CD4-positive, alpha-beta T cell treated with Interleukin-17A for 1 hour (primary cell): Measurements from ENCODE around the gene ODAD3.
"Not testable (repeated sequence)": the region's sequence is repeated elsewhere in the genome, so short reads cannot be mapped to it uniquely, and the experiment has no call there.

ENCODE experiments used
- DNase-seq: peaks from one replicate; pipeline ENCODE4 v3.0.0-alpha.2; 2020

The ODAD3 gene

DNA sequence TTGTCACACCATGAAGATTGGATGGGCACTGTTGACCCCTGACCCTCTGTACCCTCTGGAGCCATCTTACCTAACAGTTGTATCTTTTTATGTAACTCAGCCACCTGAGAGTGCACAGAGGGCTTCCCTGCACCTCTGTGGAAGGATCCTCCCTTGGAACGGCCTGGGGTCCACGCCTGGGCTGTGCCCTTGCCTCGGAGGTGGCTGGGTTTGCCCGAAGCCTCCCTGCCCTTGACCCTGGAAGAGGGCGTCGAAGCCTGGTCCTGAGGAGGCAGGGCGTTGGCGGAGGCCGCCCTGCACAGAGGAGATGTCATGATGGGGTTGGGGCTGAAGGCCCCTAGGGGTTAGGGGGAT lies 241 bp downstream of the ODAD3 start:
- DNase-seq, result no peak

DNA sequence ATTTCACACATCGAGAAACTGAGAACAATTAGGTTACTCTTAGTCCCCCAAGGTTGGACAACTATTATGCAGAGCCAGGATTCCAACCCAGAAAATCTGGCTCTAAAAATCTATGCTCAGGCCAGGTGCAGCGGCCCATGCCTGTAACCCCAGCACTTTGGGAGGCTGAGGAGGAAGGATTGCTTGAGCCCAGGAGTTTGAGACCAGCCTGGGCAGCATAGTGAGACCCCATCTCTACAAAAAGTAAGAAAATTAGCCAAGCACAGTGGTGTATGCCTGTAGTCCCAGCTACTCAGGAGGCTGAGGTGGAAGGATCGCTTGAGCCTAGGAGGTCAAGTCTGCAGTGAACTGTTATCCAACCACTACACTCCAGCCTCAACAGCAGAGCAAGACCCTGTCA lies 1.4 kb downstream of the ODAD3 start:
- DNase-seq, result not testable (repeated sequence)

DNA sequence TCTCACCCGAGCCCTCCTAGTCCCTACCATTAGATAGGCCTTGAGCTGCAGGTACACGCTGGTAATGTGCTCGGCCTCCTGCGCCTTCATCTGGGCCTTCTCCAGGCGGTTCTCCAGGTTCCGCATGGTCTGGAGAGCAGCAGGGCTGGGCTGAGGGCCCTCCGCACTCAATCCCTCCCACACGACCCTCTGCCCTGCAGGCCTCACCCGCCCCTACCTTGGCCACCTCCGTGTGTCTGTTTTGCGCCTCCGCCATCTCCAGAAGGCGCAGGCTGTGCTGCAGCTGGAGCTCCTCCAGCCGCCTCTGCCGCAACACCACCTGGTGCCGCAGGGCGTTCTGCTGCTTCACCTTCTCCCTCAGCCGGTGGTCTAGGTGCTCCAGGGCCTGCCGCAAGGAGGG lies 8.3 kb downstream of the ODAD3 start:
- DNase-seq, result no peak

DNA sequence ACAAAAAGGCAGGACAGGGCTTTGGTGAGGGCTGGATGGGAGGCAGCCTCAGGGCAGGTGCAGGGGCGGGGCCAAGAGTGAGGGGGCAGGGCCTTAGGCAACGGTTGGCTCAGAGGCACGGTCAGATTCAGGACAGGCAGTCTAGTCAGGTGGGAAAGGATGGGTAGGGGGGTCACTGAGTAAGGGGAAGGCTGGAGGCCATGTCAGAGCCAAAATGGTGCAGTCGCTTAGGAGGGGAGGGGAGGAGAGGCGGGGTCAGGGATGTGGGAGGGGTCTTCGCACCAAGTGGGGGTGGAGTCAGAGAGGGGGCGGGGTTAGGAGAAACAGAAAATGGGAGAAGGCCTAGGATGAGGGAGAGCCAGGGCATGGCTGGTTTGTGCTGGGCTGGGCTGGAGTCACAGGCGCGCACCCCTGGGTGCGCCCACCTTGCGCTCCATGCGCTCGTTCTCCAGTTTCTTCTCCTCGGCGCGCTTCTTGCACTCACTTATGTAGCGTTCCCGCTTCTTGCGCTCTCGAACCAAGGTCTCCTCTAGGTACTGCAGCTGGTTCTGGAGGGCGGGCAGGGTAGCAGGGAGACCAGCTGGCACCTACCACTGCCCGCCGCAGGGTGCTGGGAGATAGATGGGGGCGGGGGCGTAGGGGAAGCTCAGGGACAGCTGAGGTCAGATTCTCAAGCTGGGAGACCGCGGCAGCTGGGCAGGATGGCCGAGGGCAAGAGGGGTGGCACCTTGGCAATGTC lies 9.0 kb downstream of the ODAD3 start:
- DNase-seq, result no peak

DNA sequence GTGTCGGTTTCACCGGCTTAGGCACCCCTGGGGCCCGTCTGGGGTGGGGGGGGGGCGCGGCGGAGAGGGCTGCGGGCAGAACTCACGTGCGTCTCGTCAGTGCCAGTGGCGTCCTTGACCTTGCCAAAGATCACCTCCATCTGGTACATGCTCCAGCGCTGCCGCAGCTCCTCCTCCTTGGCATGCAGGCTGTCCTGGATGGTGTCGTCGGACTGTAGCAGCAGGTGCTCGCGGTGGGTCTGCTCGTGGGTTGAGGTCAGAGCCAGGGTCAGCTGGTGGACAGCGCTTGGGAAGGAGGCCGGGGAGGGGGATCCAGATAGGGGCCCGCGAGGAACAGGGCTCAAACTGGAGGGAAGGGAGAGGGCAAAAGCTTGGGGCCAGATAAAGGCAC lies 11.1 kb downstream of the ODAD3 start:
- no peak for DNase-seq

DNA sequence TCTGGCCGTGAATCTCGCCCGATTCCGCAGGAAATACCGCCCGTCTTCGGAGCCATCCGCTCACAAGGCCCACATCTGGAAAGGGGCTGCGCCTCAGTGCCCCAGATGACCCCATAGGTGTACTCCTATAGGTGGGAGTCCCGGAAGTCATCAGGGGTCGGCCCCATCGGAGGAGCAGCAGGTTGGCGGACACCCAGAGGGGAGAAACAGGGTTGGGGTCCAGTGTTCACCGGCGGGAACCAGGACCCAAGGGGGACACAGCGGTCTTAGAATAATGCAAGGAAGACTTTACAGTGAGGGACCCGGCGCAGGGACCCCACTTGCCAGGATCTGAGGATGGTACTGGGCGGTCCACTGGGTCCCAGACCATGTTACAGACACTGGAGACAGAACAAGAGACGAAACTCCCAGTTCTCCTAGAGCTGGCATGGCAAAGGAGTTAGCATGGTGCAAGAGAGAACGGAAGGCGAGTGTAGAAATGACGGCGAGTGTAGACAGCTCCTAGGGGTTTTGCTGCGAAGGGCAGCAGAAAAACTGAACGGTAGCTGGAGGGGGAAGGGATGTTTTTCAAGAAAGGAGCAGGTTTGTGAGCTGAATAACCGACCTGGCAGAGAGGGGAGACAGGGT lies 11.6 kb downstream of the ODAD3 start:
- no peak for DNase-seq

DNA sequence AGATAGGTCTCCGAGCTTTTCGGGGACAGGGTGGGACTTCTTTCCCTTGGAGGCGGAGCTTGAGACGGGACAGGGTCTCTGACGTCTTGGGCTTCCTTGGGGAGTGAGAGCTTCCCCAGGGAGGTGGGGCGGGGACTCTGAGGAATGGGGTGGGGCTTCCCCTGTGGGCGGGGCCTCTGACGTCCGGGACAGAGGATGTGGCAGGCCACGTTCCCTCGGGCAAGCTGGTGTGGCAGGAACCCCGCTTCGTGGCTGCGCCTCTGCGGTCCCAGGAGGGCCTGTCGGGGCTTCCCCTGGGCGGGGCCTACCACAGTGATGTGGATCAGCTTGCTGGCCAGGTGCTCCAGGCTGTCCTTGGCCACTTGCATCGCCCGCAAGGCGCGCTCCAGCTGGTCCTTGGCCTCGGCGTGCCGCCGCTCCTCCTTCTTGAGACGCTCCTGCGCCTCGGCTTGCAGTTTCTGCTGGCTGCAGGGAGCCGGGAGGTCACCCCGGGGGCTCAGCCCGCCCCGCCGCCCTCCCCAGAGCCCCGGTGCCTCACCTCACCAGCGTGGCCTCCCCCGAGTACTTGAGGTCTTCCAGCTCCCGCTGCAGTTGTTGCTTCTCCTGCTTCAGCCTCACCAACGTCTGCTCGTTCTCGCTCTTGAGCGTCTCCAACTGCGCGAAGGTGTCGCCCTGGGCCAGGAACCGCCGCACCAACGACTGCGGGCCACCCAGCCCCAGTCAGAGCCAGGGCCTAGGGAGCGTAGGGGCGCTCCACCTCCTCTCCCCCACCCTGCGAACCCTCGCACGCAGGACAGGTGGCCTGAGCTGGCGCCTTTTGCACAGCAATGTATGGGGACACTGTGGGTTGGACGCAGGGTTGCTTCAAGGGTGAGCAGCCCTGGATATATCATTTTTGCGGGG lies 12.5 kb downstream of the ODAD3 start:
- peak; percentile 83 for DNase-seq

DNA sequence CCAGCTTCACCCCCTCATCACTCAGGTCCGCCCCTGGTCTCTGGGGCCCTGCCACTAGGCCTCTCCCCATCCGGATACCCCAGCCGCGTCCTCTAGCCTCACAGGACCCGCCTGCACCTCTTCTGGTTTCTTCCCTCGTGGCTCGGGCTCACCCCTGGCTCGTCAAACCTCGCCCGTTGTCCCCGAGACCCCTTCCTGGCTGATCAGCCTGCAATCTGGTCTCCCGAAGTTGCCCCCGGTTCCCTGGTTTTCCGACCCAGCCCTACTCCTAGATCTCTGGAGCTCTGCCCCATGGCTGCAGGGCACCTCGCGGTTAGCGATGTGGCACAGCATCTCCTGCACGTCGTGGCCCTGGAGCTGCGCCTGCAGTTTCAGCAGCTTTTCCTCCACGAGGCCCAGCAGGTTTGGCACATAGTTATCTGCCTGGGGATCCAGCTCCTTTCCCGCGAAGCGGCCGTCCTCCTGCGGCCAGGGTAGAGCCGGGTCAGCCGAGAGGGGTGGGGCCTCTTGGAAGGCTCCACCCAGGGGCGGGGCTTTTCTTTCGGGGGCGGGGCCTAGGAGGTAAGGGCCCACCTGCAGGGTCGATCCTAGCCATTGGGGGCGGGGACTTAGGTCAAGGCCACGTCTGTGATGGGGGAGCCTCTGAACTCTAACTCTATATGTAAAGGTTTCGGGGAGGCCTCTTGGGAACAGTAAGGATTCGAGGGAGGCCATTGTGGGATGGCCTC lies 13.4 kb downstream of the ODAD3 start:
- peak; percentile 53 for DNase-seq

DNA sequence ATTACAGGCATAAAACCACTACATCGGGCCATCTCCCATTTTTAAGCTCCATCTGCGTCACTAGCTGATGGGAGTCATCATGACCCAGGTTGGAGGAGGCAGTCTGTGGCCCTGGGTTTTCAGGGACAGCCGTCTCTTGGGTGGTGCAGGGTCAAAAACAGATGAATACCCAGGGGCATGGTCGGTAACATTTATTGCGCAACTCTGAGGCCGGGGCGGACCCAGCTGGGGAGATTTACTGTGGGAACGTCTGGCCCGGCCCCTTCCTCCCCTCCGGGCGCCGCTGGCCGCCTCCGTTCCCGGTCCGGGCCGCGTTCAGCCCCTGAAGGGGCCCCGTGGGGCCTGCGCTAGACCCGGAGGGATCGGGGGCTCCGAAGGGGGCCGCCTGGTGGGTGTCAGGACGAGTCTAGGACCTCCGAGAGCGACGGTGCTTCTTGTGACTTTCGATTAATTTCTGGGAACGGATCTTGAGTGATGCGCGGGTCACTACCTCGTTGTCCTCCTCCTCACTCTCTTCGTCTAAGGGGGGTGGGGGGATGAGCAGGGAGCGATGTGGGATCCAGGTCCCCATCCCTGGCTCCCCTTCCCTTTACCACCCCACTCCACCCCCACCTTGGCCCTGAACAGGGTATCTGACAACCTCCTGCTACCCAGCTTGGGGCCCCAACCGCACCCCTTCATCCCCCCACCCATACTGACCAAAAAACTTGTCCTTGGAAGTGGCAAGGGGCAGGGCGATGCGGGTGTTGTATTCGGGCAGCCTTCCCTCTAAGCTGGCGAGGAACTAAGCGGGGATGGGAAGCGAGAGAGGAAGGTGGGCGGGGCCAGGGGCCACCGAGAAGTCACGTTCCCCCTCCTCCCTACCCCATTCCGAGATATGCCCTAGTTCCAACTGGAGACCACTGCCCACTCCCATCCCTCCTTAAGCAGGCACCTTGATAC lies 14.2 kb downstream of the ODAD3 start:
- DNase-seq, result no peak

DNA sequence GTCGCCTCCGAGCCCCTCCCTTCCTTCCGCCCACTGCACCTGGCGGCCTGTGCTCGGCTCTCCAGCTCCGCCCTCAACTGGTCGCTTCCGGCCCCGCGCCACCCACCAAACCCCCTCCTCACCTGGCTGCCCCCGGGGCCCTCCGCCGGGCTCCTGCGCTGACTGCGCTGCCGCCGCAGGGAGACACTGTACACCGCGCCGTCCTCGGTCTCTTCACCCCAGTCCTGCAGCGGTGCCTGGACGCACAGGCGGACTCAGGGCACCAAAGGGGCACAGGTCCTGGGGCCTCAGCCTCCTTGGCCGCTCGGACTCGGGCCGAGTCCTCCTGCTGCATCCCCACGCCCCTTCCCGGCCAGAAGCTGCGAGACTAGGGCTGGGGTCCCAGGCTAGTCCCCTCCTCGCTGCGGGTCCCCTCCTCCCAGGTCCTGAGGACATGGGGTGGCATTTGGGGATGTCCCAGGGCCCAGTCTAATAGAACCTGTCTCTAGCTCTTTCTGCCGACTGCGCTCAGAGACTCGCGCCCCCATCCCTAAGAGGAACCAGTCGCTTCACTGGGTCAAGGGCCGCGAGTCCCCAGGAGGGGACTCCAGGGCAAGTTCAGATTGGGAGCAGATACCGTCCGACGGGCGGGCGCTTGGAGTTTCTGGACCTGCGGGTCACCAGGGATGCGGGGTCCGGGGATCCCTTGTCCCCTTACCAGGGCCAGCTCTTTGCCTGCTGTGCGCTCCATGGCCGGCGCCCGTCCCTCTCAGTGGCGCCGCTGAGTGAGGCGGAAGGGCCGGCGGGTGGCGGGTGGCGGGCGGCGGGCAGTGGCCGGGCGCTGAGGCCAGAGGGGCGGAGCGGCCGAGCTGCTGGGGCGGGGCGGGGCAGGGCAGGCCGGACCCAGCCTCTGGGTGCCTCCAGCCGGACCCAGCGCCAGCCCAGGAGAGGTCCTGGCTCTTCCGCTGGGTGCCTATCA lies 16.1 kb downstream of the ODAD3 start, which contains the start of gene RGL3:
Gene RGL3, minus strand, starts transcription at position 766 of the 958 bp plus-strand sequence. Its CDS starts 36 bp downstream, at position 730.
- DNase-seq, result no peak

DNA sequence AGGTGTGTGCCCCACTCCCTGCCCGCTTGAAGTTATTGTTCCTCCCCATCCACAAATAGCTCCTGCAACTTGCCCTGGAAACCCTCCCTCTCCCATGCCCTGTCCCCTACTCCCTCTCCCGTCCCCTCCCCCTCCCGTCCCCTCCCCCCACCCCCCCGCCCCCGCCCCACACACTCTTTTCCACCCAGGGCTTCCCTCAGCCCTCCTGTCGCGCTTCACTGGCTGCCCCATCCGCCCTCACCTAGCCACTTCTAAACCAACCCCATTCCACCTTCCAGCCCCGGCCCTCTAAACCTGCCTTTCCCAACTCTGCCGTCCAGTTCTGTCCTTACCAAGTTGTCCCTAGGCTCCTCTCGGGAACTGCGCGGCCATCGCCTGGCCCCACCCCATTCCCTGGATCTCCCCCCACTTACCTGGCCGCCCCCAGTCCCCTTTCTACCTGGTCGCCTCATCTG lies 16.8 kb downstream of the ODAD3 start:
- no peak for DNase-seq

DNA sequence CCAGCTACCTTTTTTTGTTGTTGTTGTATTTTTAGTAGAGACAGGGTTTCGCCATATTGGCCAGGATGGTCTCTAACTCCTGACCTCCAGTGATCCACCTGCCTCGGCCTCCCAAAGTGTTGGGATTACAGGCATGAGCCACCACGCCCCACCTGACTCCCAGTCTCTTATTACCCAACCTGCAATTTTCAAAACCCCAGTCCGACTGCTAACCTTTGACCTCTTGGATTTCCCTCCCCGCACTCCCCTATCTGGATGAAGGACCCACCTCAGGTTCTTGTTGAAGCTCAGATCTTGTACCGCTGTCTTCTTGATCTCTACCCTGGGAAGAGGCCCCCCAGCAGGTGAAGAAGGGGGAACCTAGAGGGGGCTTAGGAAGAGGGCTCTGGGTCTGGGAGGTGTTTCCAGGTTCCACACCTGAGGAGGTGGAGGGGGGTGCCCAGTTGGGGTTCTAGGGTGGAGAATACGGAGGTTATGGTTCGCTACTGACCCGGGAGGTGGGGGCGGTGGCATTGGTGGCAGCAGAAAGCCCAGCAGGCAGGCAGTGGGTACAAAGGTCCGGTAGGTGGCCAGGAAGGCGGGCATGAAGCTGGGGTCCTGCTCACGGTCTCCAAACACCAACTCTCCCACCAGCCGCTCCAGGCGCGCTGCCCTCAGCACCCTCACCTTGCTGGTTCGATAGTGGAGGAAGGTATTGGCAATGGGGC lies 18.4 kb downstream of the ODAD3 start:
- DNase-seq, result no peak

DNA sequence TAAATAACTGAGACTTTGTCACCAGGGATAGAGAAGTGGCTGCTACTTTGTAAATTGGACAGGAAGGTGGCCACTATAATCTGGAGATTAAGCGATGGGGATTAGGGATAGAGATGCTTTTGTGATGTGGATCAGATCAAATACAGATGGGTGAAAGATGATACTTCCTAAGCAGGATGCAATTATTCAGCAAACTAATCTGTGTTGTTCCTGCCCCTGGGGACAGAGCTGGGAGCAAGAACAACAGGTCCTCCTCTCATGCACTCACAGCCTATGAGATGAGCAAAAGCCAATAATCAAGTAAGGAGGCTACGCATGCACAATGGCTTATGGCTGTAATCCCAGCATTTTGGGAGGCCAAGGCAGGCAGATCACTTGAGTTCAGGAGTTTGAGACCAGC lies 20.4 kb downstream of the ODAD3 start:
- no peak for DNase-seq

DNA sequence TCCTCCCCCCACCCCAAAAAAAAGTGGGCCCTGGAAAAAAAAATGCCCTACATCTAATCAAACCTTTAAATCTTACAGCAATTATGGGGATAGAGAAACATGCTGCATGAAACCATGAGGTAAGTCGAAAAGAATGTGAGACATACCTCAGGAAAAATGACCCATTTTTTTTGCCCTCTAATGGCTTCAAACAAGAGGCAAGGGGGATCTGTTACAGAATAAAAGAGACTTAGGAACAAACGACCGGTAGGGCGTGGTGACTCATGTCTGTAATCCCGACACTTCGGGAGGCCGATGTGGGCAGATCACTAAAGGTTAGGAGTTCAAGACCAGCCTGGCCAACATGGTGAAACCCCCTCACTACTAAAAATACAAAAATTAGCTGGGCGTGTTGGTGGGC lies 24.2 kb downstream of the ODAD3 start:
- DNase-seq, result no peak

DNA sequence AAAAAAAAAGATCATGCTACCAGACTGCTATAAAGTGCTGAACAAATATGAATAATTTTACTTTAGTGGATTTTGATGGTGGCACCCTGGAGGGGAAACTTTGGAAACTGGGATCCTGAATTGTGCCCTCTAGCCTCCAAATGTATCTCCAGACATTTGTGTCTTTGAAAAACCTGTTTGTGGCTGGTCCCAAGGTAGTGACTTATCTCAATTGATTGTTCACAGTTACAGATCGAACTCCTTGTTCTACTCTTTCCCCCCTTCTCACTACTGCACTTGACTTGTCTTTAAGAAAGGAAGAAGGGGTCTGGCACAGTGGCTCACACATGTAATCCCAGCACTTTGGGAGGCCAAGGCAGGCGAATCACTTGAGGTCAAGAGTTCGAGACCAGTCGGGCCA lies 26.3 kb downstream of the ODAD3 start:
- DNase-seq, result no peak

DNA sequence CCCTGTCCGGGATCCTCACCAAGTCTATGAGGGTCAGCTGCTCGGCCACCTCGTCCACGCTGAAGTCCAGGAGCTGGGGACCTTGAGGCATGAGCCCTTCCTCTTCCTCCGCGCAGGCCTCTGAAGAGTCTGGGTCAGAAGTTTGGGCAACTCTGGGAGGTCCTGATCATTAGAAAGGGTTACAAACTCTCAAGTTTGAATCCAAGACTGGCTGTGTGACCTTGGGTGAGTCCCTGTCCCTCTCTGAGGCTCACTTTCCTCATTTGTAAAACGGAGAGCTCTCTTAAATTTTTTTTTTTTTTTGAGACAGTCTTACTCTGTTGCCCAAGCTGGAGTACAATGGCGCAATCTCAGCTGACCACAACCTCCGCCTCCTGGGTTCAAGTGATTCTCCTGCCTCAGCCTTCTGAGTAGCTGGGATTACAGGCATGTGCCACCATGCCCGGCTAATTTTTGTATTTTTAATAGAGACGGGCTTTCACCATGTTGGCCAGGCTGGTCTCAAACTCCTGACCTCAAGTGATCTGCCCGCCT lies 28.2 kb downstream of the ODAD3 start:
- DNase-seq, result not testable (repeated sequence)

DNA sequence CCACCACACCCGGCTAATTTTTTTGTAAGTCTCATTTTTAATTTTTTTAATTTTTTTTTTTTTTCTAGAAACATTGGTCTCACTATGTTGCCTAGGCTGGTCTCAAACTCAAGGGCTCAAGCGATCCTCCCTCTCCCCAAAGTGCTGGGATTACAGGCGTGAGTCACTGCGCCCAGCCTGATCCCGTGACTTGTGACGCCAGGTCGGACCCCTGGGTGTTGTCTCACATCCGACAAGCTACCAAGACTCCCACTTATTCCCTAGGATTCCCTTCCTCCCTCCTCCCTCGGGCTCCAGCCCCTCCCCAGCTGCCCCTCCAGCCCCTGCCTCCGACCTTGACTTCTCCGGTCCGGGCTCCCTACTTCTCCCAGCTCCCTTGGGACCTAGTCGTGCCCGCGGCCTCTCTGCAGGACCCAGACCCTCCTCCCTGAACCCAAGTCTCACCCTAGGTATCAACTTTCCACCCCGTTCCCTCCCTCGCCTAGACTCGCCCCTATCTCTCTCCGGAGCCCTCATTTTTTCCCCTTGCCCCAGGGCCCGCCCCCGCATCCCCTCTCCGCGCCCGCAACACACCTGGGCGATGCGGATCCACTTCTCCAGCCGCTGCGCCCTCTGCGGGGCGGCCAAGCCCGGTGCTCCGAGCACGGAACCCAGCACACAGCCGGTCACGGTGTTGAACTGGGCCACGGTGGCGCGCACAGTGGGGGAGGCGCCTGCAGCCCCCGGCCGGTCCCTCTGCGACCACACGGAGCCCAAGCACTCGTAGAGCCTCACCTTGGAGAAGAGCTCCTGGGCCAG lies 28.9 kb downstream of the ODAD3 start:
- DNase-seq, result peak; percentile 32

DNA sequence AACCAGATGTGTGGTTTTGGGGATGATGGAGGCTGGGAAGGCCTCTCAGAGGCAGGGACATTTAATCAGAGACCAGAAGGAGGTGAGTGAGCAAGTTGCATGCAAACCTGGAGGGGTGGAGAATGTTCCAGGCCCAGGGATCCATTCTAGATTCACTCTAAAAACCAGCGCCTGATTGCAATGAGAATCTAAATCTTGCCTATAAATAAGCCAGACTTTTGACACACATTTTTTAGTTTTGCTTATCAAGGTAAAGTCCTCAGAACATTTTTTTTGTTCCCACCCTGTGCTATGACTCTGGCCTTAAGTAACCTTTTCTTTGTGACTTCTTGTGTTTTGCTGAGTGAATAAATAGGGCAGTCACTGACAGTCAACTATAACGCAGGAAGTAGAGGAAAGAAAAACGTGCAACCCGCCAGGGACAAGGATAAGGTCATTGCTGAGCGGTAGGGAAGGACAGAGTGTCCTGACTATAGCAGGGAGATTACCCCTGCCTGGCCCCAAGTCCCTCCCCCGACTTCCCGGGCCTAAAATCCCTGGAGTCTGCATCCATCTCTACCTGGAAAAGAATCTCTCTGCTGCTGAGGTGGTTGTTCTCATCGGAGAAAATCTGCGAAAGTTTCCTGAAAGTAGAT lies 30.2 kb downstream of the ODAD3 start:
- no peak for DNase-seq
